Glutamatergic neuron (in vitro differentiated cells): ENCODE data around the gene IFT81. TPM values are rescaled to one million over a fixed set of nuclear protein-coding genes. Genes with fewer than 3 reads are reported as not detected.
"Not testable (repeated sequence)": the region's sequence is repeated elsewhere in the genome, so short reads cannot be mapped to it uniquely, and the experiment has no call there.

Experiments
- DNase-seq: peaks from one replicate; pipeline ENCODE4 v3.0.0; 2022
- H3K27ac Mint-ChIP-seq: one replicate; pipeline ENCODE4 v1.8.0; 2020; ENCODE audit warnings: mild to moderate bottlenecking, mixed read lengths, inconsistent platforms; ENCODE audit not compliant: unreplicated experiment
- H3K27me3 Mint-ChIP-seq: one replicate; pipeline ENCODE4 v1.8.0; 2020; ENCODE audit warnings: mild to moderate bottlenecking, moderate library complexity, mixed read lengths, inconsistent platforms; ENCODE audit not compliant: unreplicated experiment
- H3K36me3 Mint-ChIP-seq: one replicate; pipeline ENCODE4 v1.8.0; 2020; ENCODE audit warnings: mild to moderate bottlenecking, mixed read lengths, inconsistent platforms; ENCODE audit not compliant: unreplicated experiment
- H3K4me1 Mint-ChIP-seq: one replicate; pipeline ENCODE4 v1.8.0; 2020; ENCODE audit warnings: mild to moderate bottlenecking, low read depth, mixed read lengths, inconsistent platforms; ENCODE audit not compliant: unreplicated experiment
- H3K4me3 Mint-ChIP-seq: one replicate; pipeline ENCODE4 v1.8.0; 2020; ENCODE audit warnings: mild to moderate bottlenecking, mixed read lengths, inconsistent platforms; ENCODE audit not compliant: unreplicated experiment
- H3K9me3 Mint-ChIP-seq: one replicate; pipeline ENCODE4 v1.8.0; 2020; ENCODE audit warnings: mild to moderate bottlenecking, moderate library complexity, mixed read lengths, inconsistent platforms; ENCODE audit not compliant: unreplicated experiment
- CTCF ChIP-seq: fragments of 200-600 bp; sonication (generic); IDR thresholded peaks from one replicate; pipeline ENCODE4 v1.5.0; 2021; ENCODE audit not compliant: partially characterized antibody, unreplicated experiment
- total RNA-seq: library from RNA; stranded (reverse); fragmentation: NEBNext Ultra II Directional; extraction: Animal tissue kit (Norgen Biotek cat#: 25700); gene quantifications from one replicate; pipeline ENCODE4 v1.2.1, GENCODE V29; 2021; ENCODE audit not compliant: unreplicated experiment

Gene IFT81
- total RNA-seq, 1 donor from 2014 or later: 27.6 TPM

- peaks cover 1% of the 10 kb centered on the region for H3K9me3 Mint-ChIP-seq
Observed at GRCh38 chr12:110252716-110253115, 128.6 kb downstream of the IFT81 start.

GRCh38 chr12:110253176-110253575 lies 129.0 kb downstream of the IFT81 start:
- H3K36me3 Mint-ChIP-seq: no peaks in the 10 kb centered on the region
- no peaks in the 10 kb centered on the region for H3K4me1 Mint-ChIP-seq
- peaks cover 1% of the 10 kb centered on the region for H3K27me3 Mint-ChIP-seq
- H3K27ac Mint-ChIP-seq: no peak overlapping the region
- no peak for TF ChIP-seq CTCF
- no peak for DNase-seq
- no peak overlapping the region for H3K4me3 Mint-ChIP-seq
- peaks cover 1% of the 10 kb centered on the region for H3K9me3 Mint-ChIP-seq

More at GRCh38 chr12:110252716-110253115, 128.6 kb downstream of the IFT81 start:
- H3K27ac Mint-ChIP-seq: no peak overlapping the region
- no peak for TF ChIP-seq CTCF
- no peak overlapping the region for H3K4me3 Mint-ChIP-seq
- no peak for DNase-seq
- H3K27me3 Mint-ChIP-seq: peaks cover 1% of the 10 kb centered on the region
- H3K36me3 Mint-ChIP-seq: no peaks in the 10 kb centered on the region
- no peaks in the 10 kb centered on the region for H3K4me1 Mint-ChIP-seq

DNA sequence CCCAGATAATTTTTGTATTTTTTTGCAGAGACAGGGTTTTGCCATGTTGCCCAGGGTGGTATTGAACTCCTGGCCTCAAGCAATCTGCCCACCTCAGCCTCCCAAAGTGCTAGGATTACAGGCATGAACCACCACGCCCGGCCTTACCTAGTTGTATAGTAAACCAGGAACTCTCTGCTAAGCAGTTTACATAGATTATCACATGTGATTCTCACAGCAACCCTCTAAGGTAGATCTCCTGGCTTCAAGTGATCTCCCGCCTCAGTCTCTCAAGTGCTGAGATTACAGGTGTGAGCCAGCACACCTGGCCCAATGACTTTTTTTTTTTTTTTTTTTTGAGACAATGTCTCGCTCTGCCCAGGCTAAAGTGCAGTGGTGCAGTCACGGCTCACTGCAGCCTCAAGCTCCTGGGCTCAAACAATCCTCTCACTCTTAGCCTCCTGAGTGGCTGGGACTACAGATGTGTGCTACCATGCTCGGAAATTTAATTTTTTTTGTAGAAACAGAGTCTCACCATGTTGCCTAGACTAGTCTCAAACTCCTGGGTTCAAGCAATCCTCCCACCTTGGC lies 130.9 kb downstream of the IFT81 start:
- Mint-ChIP-seq H3K36me3 (no peaks in the 10 kb centered on the region), H3K27ac (no peak overlapping the region), H3K9me3 (peaks cover 1% of the 10 kb centered on the region), H3K27me3 (peaks cover 1% of the 10 kb centered on the region), H3K4me3 (no peak overlapping the region), H3K4me1 (no peaks in the 10 kb centered on the region)
- TF ChIP-seq CTCF: no peak
- no peak for DNase-seq

DNA sequence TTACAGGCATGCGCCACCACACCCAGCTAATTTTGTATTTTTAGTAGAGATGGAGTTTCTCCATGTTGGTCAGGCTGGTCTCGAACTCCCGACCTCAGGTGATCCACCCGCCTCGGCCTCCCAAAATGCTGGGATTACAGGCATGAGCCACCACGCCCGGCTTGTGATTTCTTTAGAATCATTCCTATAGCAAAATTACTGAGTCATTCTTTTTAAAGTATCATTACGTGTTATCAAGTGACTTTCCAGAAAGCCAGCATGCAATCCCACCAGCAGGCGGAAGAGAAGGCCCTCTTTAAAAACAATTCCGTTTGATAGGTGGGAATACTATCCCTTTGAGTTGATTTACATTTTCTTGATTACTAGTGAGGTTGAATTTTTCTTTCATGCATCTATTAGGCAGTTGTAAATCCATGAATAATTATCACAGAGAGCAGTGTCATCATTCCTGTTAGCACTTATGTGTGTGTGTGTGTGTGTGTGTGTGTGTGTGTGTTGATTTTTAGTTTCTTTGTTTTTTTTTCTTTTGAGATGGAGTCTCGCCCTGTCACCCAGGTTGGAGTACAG lies 131.8 kb downstream of the IFT81 start:
- not testable (repeated sequence) for H3K27ac Mint-ChIP-seq, DNase-seq, H3K4me3 Mint-ChIP-seq, H3K9me3 Mint-ChIP-seq, H3K36me3 Mint-ChIP-seq, H3K27me3 Mint-ChIP-seq, H3K4me1 Mint-ChIP-seq

GRCh38 chr12:110256780-110257431 lies 132.7 kb downstream of the IFT81 start:
- TF ChIP-seq CTCF: no peak
- Mint-ChIP-seq H3K4me1 (no peaks in the 10 kb centered on the region), H3K36me3 (no peaks in the 10 kb centered on the region), H3K27ac (no peak overlapping the region), H3K4me3 (no peak overlapping the region), H3K9me3 (peaks cover 1% of the 10 kb centered on the region), H3K27me3 (peaks cover 1% of the 10 kb centered on the region)
- no peak for DNase-seq
